Sigmoid colon (tissue), 4 donors: ENCODE measurements around the gene SPNS2.

Source experiments
- EP300 ChIP-seq, 4 donors: sonication (generic); formaldehyde crosslinking; IDR thresholded peaks; one replicate each; pipeline ENCODE4 v1.6.1; 2017; ENCODE audit warnings: antibody characterized with exemption in 4 of 4
- POLR2A ChIP-seq, 2 donors: fragments of 450-650 bp; IDR thresholded peaks; one replicate each; pipeline ENCODE4 v1.6.1; 2016; ENCODE audit warnings: antibody characterized with exemption in 2 of 2, mild to moderate bottlenecking in 2 of 2, moderate library complexity in 2 of 2
- TF ChIP-seq, protein P1 (sequence below), 4 experiments: fragments of 450-650 bp in 3 of 4; fragments of 200-600 bp in 1 of 4; IDR thresholded peaks; one replicate each; pipeline ENCODE4 v1.5.1; 2016 to 2019; ENCODE audit warnings: antibody characterized with exemption in 4 of 4, mild to moderate bottlenecking in 3 of 4, moderate library complexity in 2 of 4

DNA sequence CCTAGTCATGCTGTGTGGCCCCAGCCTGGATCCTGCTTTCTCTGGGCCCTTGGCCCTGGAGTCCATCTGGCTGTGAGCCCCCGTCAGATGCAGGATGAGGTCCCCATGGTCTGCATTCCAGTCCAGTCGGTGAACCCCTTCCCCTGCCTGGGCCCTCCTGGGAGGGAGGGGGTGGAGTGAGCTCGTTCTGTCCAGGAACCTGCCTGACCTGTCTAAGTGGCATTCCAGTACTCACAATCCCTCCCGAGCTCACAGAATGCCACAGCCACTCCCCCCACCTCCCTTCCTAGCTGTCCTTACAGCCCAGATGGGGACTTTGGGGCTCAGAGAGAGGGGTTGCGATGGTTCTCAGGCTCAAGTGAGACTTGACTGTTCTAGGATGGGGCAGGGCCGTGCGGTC, 15.5 kb downstream of the SPNS2 start:
- TF ChIP-seq POLR2A (IDR thresholded peaks at IDR 0.05) (no peak), EP300 (IDR thresholded peaks at IDR 0.05) (no peak)
- TF ChIP-seq, protein P1, sequence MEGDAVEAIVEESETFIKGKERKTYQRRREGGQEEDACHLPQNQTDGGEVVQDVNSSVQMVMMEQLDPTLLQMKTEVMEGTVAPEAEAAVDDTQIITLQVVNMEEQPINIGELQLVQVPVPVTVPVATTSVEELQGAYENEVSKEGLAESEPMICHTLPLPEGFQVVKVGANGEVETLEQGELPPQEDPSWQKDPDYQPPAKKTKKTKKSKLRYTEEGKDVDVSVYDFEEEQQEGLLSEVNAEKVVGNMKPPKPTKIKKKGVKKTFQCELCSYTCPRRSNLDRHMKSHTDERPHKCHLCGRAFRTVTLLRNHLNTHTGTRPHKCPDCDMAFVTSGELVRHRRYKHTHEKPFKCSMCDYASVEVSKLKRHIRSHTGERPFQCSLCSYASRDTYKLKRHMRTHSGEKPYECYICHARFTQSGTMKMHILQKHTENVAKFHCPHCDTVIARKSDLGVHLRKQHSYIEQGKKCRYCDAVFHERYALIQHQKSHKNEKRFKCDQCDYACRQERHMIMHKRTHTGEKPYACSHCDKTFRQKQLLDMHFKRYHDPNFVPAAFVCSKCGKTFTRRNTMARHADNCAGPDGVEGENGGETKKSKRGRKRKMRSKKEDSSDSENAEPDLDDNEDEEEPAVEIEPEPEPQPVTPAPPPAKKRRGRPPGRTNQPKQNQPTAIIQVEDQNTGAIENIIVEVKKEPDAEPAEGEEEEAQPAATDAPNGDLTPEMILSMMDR (IDR thresholded peaks at IDR 0.05) = no peak
